ENCODE data around the gene IGFBP4.

IGFBP4 gene

GRCh38 chr17:40501499-40501911, 58.3 kb downstream of the IGFBP4 start, which contains the start of gene TNS4:
TNS4 (minus strand) TSS chr17:40501623; CDS start chr17:40496425, 5,198 bp downstream.
- DNase-seq (ENCODE audit: low spot score) = no peak
- in situ Hi-C loops (cut with MboI; ENCODE audit: low pct_unique_long_range_greater_than_20kb, low sequenced_read_pairs, unreplicated experiment) = no loop called here
- TF ChIP-seq, protein P1, sequence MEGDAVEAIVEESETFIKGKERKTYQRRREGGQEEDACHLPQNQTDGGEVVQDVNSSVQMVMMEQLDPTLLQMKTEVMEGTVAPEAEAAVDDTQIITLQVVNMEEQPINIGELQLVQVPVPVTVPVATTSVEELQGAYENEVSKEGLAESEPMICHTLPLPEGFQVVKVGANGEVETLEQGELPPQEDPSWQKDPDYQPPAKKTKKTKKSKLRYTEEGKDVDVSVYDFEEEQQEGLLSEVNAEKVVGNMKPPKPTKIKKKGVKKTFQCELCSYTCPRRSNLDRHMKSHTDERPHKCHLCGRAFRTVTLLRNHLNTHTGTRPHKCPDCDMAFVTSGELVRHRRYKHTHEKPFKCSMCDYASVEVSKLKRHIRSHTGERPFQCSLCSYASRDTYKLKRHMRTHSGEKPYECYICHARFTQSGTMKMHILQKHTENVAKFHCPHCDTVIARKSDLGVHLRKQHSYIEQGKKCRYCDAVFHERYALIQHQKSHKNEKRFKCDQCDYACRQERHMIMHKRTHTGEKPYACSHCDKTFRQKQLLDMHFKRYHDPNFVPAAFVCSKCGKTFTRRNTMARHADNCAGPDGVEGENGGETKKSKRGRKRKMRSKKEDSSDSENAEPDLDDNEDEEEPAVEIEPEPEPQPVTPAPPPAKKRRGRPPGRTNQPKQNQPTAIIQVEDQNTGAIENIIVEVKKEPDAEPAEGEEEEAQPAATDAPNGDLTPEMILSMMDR (IDR thresholded peaks at IDR 0.05; ENCODE audit: extremely low read depth, insufficient read depth, missing control alignments) = no peak

DNA sequence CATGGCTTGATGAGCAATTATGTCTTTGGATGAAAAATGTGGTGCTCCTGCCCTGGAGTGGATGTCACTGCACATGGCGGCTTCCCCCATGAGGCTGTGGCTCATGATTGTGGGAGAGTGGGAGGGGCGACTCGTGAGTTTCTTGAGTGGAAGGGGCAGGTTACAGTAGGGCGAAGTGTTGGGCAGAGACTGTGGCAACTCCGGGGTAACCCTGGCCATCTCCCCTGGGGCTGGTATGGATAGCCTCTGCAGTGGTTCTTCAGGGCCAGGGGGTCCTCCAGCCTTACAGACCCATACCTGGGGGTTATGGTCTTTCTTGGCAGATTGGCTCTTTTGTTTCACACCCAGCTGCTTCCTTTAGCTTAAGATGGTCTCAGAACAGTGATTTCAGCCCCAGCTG, 59.5 kb downstream of the IGFBP4 start:
- DNase-seq (ENCODE audit: low spot score) = no peak
- TF ChIP-seq, protein P1 (IDR thresholded peaks at IDR 0.05; ENCODE audit: extremely low read depth, insufficient read depth, missing control alignments) = no peak
- in situ Hi-C loops (cut with MboI; ENCODE audit: low pct_unique_long_range_greater_than_20kb, low sequenced_read_pairs, unreplicated experiment) = no loop called here

- in situ Hi-C loops (cut with MboI; ENCODE audit: low pct_unique_long_range_greater_than_20kb, low sequenced_read_pairs, unreplicated experiment) = no loop called here
- DNase-seq (ENCODE audit: low spot score) = no peak
- TF ChIP-seq, protein P1 (IDR thresholded peaks at IDR 0.05; ENCODE audit: extremely low read depth, insufficient read depth, missing control alignments) = no peak
These were observed 59.9 kb downstream of the IGFBP4 start for GRCh38 chr17:40503154-40503553.

DNA sequence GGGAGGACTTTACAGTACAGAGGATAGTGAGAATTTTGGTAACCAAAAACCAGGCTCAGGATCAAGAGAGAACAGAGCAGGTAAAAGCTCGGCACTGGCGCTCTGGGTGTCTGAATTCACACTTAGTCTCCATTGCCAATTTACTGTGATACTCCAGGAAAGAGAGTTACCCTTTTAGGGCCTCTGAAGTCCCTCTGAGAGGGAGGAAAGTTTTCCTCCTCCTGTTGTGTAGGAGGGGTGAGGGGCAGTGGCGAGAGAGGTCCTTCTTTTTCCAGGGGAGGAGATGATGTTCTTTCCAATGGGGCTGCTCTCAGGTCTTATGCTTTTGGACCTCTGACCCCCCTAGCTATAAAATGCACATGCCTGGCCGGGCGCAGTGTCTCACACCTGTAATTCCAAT, 63.5 kb downstream of the IGFBP4 start:
- TF ChIP-seq, protein P1 (IDR thresholded peaks at IDR 0.05; ENCODE audit: extremely low read depth, insufficient read depth, missing control alignments) = no peak
- in situ Hi-C loops (cut with MboI; ENCODE audit: low pct_unique_long_range_greater_than_20kb, low sequenced_read_pairs, unreplicated experiment) = no loop called here
- DNase-seq (ENCODE audit: low spot score) = no peak

All from GM13977 (cell line).